Activated CD4-positive, alpha-beta T cell treated with anti-CD3 and anti-CD28 coated beads for 24 hours (primary cell): ENCODE results near the gene HTT.

ENCODE experiments used
- DNase-seq, 2 donors: peaks; one replicate each; pipeline ENCODE4 v3.0.0-alpha.2; 2020; ENCODE audit warnings: low read depth in 2 of 2

The HTT gene

DNA sequence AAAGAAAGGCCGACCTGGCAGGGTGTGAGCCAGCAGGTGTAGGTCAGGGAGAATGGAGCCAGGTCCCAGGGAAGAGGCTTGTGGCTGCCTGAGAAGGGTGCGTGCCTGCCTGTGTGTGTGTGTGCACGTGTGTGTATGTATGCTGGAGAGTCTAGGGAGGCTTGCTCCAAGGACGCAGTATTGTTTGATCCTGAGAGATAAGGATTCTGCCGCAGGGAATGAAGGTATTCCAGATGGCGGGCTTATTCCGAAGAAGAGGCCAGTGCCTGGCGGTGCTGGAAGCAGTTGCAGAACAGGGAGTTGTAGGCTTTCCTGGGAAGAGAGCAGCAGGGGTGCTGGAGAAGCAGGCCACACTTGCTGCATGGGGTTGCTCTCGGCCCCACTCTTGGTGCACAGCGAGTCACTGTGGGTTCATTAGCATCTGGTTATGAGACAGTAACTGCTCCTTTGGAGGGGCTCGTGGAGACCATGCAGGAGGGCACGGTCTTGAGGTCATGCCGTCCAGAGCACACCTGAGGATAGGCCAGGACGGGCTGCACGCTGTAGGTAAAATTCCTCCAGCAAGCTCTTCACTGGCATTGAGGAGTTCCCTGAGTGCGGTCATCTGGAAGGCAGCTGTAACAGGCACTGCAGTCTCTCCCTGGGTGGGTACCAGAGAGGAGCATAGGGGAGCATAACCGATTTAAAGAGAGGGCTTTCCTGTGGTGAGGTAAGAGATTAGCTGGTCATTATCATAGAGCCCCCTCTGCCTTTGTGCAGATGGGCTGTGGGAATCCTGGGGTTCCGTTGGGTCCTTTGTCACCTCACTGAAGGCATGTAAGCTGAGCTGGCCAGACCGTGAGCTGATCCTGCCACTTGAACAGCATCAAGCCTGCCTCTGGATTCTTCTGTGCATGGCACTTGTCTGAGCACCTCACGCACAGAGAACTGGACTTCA is 144.6 kb downstream of the HTT start:
- DNase-seq = no peak

DNA sequence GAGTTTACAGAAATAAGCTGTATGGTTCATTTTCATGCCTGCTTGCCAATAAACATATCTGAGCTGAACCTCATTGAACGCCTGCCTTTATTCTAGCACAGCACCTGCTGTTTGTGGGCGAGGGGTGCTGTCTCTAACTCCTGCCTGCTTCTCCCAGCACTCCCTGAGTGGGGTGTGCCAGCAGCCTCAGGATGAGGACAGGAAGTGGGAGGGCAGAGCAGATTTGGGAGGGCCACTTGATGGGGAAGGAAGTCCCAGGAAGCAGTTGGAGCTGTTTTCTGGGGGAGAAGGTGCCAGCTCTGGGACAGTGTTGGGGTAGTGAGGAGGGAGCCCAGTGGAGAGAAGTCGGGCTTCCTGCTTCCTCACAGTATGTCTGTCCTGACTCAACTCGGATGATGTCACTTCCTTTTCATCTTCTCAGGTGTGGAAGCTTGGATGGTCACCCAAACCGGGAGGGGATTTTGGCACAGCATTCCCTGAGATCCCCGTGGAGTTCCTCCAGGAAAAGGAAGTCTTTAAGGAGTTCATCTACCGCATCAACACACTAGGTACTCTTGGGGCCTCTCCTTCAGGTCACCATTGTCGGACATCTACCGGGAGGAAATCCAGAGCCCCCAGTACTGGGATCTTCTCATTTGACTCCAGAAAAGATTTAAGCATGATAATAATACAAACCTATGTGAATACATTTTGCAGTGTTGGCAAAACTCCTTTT is 145.4 kb downstream of the HTT start:
- no peak for DNase-seq

DNA sequence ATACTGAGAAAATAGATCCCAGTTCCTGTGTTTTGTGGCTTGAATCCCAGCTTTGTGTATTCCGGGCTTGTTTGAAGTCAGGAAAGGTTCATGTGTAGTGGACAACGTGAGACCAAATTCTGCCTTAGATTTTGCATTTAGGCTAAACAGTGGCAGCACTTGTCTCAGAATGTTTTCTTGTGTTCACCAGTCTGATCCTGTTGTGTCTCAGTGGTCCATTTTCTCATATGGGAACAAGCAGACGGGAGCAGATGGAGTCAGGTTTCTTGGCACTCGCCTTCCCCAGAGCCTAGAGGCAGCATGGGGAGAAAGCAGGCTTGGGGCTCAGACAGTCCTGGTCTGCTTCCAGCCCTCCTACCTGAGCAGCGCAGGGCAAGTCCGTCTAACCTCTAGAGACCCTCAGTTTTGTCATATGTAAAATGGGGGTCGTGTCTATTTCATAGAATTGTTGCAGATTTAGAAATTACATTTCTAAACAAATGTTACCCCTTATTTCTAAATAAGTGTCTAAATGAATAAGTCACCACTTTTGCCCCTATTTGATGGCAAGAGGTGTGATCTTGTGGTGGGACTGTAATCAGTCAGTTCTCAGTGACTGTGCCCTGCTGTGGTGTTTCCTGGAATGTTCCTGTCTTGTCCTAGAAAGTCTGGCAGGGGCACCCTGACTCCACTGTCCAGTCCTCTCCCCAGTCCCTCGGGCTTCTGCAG is 146.1 kb downstream of the HTT start:
- DNase-seq = no peak

GRCh38 chr4:3221184-3221494 is 146.7 kb downstream of the HTT start:
- DNase-seq = no peak

DNA sequence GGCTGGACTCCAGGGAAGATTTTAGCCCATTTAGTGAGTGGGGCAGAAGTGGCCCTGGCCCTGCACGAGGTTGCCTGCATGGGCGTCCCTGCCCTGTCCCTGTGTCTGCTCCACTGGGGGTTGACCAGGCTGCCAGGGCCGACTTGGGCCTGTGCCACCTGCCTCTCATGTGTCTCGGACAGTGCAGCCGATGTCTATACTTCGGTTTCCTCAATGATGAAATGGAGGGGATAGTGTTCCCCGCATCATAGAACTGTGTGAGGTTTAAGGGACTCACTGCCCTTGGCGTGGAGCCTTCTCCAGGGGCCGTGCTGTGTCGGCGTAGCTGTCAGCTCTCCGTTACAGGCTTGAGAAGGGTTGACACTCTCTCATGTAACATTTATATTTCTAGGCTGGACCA is 147.5 kb downstream of the HTT start:
- no peak for DNase-seq

GRCh38 chr4:3223346-3223745 is 148.9 kb downstream of the HTT start:
- DNase-seq = no peak

DNA sequence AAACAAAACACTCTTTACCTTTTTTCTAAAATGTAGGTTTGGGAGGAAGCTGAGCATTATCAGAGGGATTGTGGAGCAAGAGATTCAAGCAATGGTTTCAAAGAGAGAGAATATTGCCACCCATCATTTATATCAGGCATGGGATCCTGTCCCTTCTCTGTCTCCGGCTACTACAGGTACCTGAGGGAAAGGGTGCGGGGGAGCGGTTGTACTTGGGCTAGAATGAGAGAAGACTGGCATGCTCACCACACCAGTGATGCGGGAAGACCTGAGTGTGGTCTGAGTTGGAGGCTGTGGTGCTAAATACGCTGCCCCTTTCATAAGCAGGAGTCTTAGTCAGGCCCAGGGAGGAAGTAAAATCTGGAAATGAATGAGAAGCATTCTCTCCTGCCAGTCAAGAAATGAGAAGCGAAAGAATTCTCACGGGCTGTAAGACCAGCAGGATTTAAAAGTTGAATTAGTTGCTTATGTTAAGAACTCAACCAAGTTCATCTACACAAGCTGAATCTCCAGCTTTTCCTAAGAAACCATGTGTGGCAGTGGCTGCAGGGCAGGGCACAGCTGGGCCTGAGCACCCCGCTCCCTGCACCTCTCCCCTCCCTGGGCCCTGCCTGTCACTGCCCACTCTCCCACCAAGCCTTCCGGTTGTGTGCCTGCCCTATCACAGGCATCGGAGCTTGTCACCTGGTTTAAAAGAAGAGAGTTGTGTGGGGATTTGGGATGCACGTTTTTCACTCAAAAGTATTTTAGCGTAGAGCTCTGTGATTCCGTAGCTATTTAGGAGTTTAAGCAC is 149.7 kb downstream of the HTT start:
- DNase-seq = no peak

DNA sequence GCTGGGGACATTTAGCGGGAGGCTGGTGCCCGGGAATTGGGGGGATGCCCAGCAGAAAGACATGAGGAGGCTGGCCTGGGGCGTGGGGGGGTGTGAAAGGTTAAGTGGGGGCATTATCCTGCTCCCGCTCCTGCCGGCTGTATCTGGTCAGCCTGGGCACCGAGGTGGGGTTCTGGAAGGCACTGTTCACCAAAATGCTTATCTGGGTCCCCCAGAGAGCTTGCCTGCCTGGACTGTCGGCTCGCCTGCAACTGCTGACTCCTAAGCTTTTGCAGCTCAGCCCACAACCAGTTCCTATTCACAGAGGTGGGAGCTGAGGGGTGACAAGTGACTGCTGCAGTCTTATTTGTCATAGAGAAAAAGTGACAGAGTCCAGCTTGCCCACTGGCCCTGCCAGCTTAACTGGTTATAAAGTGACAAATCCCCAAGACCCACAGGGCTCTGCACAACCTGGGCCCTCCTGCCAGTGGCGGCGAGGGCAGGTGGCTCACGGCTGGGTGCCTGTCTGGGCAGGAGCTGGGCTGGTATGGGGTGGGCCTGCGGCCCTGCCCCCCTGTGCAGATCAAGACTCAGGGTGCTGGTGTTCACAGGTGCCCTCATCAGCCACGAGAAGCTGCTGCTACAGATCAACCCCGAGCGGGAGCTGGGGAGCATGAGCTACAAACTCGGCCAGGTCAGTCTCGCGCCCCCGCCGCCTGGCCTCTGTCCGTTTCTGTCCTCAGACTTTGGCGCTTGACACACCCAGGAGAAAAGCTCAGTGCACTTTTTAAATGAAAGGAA is 150.8 kb downstream of the HTT start:
- DNase-seq = no peak

DNA sequence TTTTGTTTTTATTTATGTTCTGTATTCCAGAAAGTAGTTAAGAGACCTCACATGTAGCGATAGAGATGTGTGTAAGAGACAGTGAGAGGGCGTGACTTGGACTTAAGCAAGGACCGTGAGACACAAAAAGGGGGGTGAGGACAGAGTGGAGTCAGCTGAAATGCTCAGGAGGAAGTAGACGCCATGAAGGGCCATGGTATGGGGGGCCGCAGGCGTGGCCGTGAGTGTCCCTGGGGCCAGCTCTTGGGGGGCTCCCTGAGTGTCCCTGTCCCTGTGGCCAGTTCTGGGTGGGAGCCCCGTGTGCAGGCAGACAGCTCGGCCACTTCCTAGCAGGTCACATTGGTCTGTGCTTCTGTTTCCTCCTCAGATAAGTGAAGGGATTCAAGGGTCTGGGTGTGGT is 151.5 kb downstream of the HTT start:
- DNase-seq = no peak

DNA sequence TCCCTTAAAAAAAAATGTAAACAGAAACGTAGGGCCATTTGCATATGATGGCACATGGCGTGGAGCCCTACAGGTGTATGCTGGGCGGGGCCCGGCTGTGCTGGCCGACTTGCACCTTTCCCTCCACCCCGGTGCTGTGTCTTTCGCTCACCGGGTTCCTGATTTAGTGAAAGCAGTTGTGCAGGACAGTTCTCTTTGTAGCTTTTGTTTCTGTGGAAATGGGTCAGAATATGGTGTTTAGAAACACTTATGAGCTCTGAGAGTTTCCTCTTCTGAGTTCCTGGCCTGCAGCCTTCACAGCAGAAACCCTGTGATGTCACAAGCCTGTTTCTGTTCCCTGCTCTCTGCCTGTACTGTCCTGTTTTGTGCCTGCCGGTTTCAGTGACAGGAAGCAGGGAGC is 152.0 kb downstream of the HTT start:
- no peak for DNase-seq

GRCh38 chr4:3226944-3227343 is 152.5 kb downstream of the HTT start:
- DNase-seq = no peak

- DNase-seq = no peak
Measured at GRCh38 chr4:3227878-3228675, 153.6 kb downstream of the HTT start.

GRCh38 chr4:3228881-3229280 is 154.4 kb downstream of the HTT start:
- no peak for DNase-seq

GRCh38 chr4:3229328-3229727 is 154.8 kb downstream of the HTT start:
- DNase-seq = no peak

- DNase-seq = no peak
Measured at GRCh38 chr4:3229964-3230363, 155.5 kb downstream of the HTT start.

- DNase-seq = no peak
Measured at GRCh38 chr4:3231471-3231870, 157.0 kb downstream of the HTT start.

DNA sequence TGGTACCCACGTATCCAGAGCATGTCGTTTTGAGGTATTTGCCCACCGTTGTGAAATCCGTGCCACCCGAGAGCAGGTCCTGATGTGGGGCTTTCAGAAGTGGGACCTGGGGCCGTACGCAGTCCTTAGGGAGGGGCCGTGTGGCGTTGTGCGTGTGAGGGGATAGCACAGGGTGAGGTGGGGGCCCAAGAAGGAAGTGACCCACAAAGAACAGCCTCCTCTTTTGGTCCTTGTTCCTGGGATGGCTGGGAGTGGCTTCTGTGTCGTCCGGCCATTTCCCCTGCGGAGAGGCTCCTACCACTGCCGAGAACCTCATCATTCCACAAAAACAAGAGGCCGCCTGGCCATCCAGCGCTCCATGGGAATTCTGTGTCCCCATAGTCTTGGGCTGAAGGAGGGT is 157.5 kb downstream of the HTT start:
- DNase-seq = no peak

GRCh38 chr4:3232871-3233271 is 158.4 kb downstream of the HTT start:
- DNase-seq = no peak

DNA sequence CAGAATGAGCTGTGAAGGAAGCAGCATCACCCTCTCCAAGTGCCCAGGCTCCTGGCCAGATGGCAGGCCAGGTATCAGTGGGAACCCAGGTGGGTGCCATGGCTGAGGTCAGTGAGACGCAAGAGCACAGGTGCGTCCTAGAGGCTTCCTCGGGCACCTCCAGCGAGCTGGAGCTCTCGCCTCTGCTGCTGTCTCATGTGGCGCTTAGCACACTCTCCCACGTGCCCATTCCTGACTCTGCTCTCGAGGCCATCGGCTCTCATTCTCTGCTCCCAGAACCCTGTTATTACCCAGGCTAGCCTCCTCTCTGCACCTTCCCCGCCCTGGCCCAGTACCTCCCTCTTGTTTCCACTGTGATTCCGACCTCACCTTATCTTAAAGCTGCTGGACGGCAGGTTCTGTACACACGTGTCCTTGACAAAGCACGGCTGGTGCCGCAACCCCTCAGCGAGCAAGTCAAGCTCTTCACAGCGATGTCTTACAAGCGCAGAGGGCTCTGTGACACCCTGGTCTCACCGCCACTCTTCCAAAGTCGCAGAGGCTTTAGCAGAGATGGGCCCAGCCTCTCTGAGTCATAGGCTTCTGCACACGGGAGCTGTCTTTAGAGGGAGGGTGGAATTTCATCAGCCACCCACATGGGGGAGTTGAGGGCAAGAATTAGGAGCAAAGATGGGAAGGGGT is 159.1 kb downstream of the HTT start:
- no peak for DNase-seq
